Hepatocyte (in vitro differentiated cells): ENCODE measurements around the gene QRICH1.

ENCODE experiments used
- EZH2 ChIP-seq: fragments of 200-600 bp; sonication (generic); IDR thresholded peaks from 2 replicates; pipeline ENCODE4 v1.6.1; 2016; ENCODE audit warnings: antibody characterized with exemption, mild to moderate bottlenecking, borderline replicate concordance
- TF ChIP-seq, protein P1 (sequence below): fragments of 200-600 bp; sonication (generic); IDR thresholded peaks from 2 replicates; pipeline ENCODE4 v1.5.1; 2016; ENCODE audit warnings: antibody characterized with exemption, mild to moderate bottlenecking; ENCODE audit not compliant: poor library complexity

DNA sequence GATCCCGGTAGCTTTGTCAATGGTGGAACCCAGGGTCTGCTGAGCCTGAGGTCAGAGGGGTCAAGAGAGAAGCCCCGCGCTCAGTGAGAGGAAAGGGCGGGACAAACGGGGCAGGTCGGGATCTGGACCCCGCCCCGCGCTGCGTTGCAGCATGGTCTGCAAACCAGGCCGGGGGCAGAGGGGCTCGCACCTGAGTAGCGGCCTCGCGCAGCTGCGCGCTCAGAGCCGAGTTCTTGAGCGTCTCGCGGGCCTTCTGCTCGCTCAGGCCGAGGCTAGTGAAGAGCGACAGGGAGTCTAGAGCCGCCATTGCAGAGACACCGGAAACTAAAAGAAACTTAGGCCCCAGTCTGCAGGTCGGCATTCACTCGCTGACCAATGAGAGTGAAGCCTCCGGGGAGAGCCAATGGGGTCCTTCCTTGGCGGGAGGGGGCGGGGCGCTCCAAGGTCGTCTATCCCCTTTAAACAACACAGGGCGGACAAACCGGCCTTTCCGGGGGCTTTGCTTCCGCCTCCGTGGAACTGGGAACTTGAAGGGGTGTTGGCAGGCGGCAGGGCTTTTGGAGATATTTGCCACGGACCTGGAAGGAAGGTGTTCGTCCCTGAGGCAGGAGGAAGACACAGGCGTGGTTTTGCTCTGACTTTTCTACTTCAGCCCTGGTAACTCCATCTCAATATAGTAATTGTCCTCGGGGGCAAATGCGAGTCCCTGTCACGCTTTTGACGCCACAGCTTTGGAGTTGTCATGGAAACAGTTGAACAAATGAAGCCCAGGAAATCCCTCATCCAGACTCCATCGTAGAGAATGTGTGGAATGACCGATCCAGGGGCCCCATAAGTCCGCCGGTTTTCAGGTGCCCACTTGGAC lies 10.8 kb upstream of the QRICH1 start, which contains the start of gene QARS1:
- TF ChIP-seq, protein P1, sequence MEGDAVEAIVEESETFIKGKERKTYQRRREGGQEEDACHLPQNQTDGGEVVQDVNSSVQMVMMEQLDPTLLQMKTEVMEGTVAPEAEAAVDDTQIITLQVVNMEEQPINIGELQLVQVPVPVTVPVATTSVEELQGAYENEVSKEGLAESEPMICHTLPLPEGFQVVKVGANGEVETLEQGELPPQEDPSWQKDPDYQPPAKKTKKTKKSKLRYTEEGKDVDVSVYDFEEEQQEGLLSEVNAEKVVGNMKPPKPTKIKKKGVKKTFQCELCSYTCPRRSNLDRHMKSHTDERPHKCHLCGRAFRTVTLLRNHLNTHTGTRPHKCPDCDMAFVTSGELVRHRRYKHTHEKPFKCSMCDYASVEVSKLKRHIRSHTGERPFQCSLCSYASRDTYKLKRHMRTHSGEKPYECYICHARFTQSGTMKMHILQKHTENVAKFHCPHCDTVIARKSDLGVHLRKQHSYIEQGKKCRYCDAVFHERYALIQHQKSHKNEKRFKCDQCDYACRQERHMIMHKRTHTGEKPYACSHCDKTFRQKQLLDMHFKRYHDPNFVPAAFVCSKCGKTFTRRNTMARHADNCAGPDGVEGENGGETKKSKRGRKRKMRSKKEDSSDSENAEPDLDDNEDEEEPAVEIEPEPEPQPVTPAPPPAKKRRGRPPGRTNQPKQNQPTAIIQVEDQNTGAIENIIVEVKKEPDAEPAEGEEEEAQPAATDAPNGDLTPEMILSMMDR, result no peak
- TF ChIP-seq EZH2, result no peak
